Colonic mucosa (tissue), 4 donors: ENCODE measurements around the gene KCNH8. TPM values are rescaled to one million over a fixed set of nuclear protein-coding genes. Genes with fewer than 3 reads are reported as not detected.

Experiments
- DNase-seq: peaks from one replicate; pipeline ENCODE4 v3.0.0-alpha.2; 2020
- H3K27ac ChIP-seq: fragments of 200-600 bp; one replicate; pipeline ENCODE4 v1.8.0; 2021
- H3K27me3 ChIP-seq: fragments of 200-600 bp; one replicate; pipeline ENCODE4 v1.8.0; 2021
- H3K36me3 ChIP-seq: fragments of 200-600 bp; one replicate; pipeline ENCODE4 v1.8.0; 2021
- H3K4me1 ChIP-seq: fragments of 200-600 bp; one replicate; pipeline ENCODE4 v1.8.0; 2021; ENCODE audit warnings: mild to moderate bottlenecking
- H3K4me3 ChIP-seq: fragments of 200-600 bp; one replicate; pipeline ENCODE4 v1.8.0; 2021
- H3K9ac ChIP-seq, 2 donors: one replicate each; pipeline ENCODE4 v1.7.0; 2013; ENCODE audit warnings: control low read depth in 2 of 2, low read depth in 2 of 2, low read length in 2 of 2
- H3K9me3 ChIP-seq: fragments of 200-600 bp; one replicate; pipeline ENCODE4 v1.8.0; 2021
- intact Hi-C: fragments of 100-400 bp; cut with DNase I; formaldehyde crosslinking; loops from one replicate; pipeline ENCODE4 v1.14.1; 2022
- total RNA-seq, 2 donors: library from RNA; stranded (reverse); fragmentation: NEBNext Ultra II Directional in 1 of 2; extraction: Animal tissue kit (Norgen Biotek cat#: 25700) in 1 of 2; gene quantifications; one replicate each; pipeline ENCODE4 v1.2.1, GENCODE V29; 2021
- TF ChIP-seq, protein P1 (sequence below): fragments of 200-600 bp; IDR thresholded peaks from one replicate; pipeline ENCODE4 v1.8.0; 2022; ENCODE audit warnings: antibody characterized with exemption, mild to moderate bottlenecking
- donor health status: healthy.
- donor health status: DM: no; HTN: no; CAD: no.
- donor health status: DM: no; HTN: no; CAD: no.

The KCNH8 gene
- total RNA-seq, 2 donors from 2014 or later = 0.77 TPM

DNA sequence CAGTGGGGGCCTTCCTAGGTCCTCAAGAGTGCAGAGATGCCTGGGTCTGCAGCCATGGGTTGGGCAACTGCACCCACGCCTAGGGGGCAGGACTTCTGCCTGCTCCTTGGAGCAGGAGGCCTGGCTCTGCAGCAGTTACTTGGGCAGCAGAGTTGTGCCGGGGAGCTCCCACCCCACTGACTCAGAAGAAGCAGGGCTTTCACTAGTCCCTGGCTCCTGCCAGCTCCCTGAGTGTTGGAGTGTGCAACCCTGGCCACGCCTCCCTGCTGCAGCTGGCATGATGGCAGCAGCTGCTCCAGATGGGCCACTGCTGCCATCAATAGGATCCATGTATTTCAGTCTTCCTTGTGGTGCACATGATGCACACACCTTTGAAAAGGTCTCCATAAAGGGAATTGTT lies 40.6 kb upstream of the KCNH8 start:
- H3K9me3 ChIP-seq = no peaks in the 10 kb centered on the region
- H3K36me3 ChIP-seq = no peaks in the 10 kb centered on the region
- no peak overlapping the region for H3K9ac ChIP-seq
- H3K4me1 ChIP-seq = no peaks in the 10 kb centered on the region
- no peak overlapping the region for H3K4me3 ChIP-seq
- H3K27me3 ChIP-seq = no peaks in the 10 kb centered on the region
- TF ChIP-seq, protein P1, sequence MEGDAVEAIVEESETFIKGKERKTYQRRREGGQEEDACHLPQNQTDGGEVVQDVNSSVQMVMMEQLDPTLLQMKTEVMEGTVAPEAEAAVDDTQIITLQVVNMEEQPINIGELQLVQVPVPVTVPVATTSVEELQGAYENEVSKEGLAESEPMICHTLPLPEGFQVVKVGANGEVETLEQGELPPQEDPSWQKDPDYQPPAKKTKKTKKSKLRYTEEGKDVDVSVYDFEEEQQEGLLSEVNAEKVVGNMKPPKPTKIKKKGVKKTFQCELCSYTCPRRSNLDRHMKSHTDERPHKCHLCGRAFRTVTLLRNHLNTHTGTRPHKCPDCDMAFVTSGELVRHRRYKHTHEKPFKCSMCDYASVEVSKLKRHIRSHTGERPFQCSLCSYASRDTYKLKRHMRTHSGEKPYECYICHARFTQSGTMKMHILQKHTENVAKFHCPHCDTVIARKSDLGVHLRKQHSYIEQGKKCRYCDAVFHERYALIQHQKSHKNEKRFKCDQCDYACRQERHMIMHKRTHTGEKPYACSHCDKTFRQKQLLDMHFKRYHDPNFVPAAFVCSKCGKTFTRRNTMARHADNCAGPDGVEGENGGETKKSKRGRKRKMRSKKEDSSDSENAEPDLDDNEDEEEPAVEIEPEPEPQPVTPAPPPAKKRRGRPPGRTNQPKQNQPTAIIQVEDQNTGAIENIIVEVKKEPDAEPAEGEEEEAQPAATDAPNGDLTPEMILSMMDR = no peak
- intact Hi-C loops = no loop called here
- no peak overlapping the region for H3K27ac ChIP-seq
- DNase-seq = no peak

DNA sequence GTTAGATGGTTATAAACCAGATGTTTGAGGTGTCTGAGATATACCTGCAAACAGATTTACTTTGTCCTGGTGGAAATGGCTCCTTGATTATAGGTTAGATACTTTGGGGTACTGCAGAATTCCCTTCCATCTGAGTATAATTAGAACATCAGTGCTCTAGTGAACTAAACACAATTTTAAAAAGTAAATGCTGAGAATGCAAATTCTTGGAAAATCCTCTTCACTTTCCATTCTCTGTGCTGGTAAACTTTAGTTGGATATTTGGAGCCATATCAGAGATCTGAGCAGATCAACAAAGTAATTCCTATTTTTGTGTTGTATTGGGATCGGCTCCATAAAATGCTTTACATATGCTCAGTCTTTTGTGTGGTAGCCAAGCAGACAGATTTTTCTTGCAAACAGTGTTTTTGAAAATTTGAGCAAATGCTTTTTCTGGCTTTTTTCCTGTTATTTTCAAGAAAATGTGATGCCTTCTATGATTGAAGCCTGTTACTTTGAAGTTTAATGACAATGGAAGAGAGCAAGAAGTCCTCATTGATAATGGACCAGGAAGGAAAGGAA lies 37.9 kb upstream of the KCNH8 start:
- Histone ChIP-seq H3K9ac (no peak overlapping the region), H3K36me3 (no peaks in the 10 kb centered on the region), H3K27ac (no peak overlapping the region), H3K4me3 (no peak overlapping the region), H3K27me3 (no peaks in the 10 kb centered on the region), H3K9me3 (no peaks in the 10 kb centered on the region), H3K4me1 (no peaks in the 10 kb centered on the region)
- no peak for DNase-seq
- TF ChIP-seq, protein P1 = no peak
- intact Hi-C loops = no loop called here

DNA sequence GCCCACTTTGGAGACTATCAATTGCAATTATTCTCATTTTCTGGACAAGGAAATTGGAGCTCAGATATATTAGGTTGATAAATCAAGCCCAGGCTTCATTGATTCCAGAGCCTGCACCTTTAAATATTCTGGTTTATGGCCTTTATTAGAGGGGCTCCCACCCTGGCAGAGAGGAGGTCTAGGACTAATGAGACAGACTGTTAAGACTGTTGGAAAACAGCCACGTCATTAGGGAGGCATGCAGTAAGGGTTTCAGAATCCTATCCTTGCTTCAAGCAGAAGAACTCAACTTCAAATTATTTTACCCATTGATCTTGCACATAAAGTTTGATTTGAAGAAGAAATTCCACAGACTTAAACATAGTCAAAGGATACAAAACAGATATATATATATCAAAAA lies 33.8 kb upstream of the KCNH8 start:
- intact Hi-C loops = no loop called here
- Histone ChIP-seq H3K4me1 (no peaks in the 10 kb centered on the region), H3K9ac (no peak overlapping the region), H3K4me3 (no peak overlapping the region), H3K27ac (no peak overlapping the region), H3K9me3 (no peaks in the 10 kb centered on the region), H3K27me3 (no peaks in the 10 kb centered on the region), H3K36me3 (no peaks in the 10 kb centered on the region)
- TF ChIP-seq, protein P1 = no peak
- DNase-seq = no peak

DNA sequence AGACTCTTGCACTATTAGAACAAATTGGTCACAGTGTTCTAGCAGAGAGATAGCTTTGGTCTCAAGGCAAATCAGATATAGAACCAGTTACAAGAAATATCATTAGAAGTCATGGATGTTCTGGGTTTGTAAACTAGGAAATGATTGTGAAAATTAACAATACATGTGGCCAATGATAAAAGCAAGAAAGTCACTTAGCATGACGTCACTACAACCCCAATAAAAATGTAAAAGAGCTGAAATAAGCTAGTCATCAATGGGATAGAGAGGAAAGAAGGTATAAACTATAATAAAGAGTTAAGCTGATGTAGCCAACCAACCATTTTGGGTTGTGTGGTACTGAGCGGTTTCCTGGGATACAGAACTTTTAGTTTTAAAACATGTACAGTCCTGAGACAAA lies 32.1 kb upstream of the KCNH8 start:
- no peak overlapping the region for H3K27ac ChIP-seq
- TF ChIP-seq, protein P1 = no peak
- H3K9ac ChIP-seq = no peak overlapping the region
- H3K9me3 ChIP-seq = no peaks in the 10 kb centered on the region
- no peaks in the 10 kb centered on the region for H3K36me3 ChIP-seq
- no peak overlapping the region for H3K4me3 ChIP-seq
- DNase-seq = no peak
- intact Hi-C loops = no loop called here
- H3K27me3 ChIP-seq = no peaks in the 10 kb centered on the region
- no peaks in the 10 kb centered on the region for H3K4me1 ChIP-seq

DNA sequence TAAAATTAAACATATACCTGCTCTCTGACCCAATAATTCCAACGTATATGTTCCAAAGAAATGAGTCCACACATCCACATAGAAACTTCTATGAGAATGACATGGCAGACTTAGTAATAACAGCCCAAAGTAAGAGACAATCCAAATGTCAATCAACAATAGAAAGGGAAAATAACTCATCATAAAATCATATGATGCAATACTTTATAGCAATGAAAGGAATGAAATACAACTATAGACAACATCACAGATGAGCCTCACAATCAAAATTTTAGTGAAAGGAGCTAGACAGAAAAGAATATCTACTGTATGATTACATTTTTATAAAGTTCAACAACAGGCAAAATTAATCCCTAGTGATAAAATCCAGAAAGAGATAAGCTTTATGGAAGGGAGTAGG lies 23.6 kb upstream of the KCNH8 start:
- Histone ChIP-seq H3K36me3 (no peaks in the 10 kb centered on the region), H3K27ac (no peak overlapping the region), H3K9me3 (no peaks in the 10 kb centered on the region), H3K27me3 (no peaks in the 10 kb centered on the region), H3K4me3 (no peak overlapping the region), H3K4me1 (no peaks in the 10 kb centered on the region), H3K9ac (no peak overlapping the region)
- no peak for DNase-seq
- TF ChIP-seq, protein P1 = no peak
- intact Hi-C loops = no loop called here
